Measurements from ENCODE around the gene DYNC1I1.

DNA sequence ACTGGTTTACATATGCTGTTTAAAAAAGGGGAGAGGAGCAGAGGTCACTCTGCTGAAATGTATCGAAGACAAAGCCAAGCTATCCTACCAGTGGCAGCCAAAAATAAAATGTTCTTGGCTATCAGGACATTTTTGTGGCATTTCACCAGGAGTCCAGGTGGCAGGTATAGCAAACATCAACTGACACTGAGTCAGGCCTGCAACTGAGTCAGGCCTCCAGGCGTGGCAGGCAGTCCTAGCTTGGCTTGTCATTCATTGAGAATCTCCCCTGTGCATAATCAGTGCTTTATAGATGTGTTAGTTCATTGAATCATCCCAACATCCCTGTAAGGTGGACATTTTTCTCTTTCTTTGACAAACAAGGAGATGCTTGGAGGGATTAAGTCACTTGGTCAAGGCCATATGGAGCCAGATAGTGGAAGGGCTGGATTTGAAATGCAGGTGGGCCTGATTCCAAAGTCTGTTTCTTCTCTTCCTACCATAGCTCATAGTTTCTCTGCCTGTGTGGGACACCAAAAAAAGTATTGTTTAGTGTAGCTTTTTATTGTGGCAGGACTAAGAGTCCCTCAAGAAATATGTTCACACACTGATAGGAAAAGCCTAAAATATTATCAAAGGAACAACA is 4.3 kb downstream of the DYNC1I1 start:
- TF ChIP-seq, protein P1, sequence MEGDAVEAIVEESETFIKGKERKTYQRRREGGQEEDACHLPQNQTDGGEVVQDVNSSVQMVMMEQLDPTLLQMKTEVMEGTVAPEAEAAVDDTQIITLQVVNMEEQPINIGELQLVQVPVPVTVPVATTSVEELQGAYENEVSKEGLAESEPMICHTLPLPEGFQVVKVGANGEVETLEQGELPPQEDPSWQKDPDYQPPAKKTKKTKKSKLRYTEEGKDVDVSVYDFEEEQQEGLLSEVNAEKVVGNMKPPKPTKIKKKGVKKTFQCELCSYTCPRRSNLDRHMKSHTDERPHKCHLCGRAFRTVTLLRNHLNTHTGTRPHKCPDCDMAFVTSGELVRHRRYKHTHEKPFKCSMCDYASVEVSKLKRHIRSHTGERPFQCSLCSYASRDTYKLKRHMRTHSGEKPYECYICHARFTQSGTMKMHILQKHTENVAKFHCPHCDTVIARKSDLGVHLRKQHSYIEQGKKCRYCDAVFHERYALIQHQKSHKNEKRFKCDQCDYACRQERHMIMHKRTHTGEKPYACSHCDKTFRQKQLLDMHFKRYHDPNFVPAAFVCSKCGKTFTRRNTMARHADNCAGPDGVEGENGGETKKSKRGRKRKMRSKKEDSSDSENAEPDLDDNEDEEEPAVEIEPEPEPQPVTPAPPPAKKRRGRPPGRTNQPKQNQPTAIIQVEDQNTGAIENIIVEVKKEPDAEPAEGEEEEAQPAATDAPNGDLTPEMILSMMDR (IDR thresholded peaks at IDR 0.05 in 4 of 5, conservative IDR thresholded peaks at IDR 0.05 in 1 of 5) = no peak
- TF ChIP-seq POLR2A (IDR thresholded peaks at IDR 0.05) = no peak

Measured in gastrocnemius medialis (tissue), 4 donors.